ENCODE results near the gene PRSS50.

The PRSS50 gene

GRCh38 chr3:46675843-46676567 lies 41.7 kb downstream of the PRSS50 start:
- H3K4me3 ChIP-seq (ENCODE audit: extremely low read depth, insufficient read depth, low read length, poor library complexity, severe bottlenecking) = no peak overlapping the region
- no peaks in the 10 kb centered on the region for H3K9me3 ChIP-seq (ENCODE audit: control insufficient read depth, low read length)
- H3K36me3 ChIP-seq (ENCODE audit: control insufficient read depth, insufficient read depth, low read length) = no peaks in the 10 kb centered on the region
- 91 to 93% methylated on average over 8 to 9 of the region's 9 CpGs for WGBS, 2 experiments (ENCODE audit: insufficient coverage in 2 of 2)
- no peak overlapping the region for H3K27ac ChIP-seq (ENCODE audit: low read depth, low read length, severe bottlenecking)
- H3K4me1 ChIP-seq (ENCODE audit: control insufficient read depth, insufficient read depth, low read length, poor library complexity, severe bottlenecking) = no peaks in the 10 kb centered on the region

- Histone ChIP-seq H3K36me3 (ENCODE audit: control insufficient read depth, insufficient read depth, low read length) (no peaks in the 10 kb centered on the region), H3K27ac (ENCODE audit: low read depth, low read length, severe bottlenecking) (no peak overlapping the region), H3K4me1 (ENCODE audit: control insufficient read depth, insufficient read depth, low read length, poor library complexity, severe bottlenecking) (no peaks in the 10 kb centered on the region), H3K4me3 (ENCODE audit: extremely low read depth, insufficient read depth, low read length, poor library complexity, severe bottlenecking) (no peak overlapping the region), H3K9me3 (ENCODE audit: control insufficient read depth, low read length) (no peaks in the 10 kb centered on the region)
- WGBS, 2 experiments (ENCODE audit: insufficient coverage in 2 of 2) = 86 to 92% methylated on average over 5 of the region's 6 CpGs
Observed at GRCh38 chr3:46675426-46675825, 42.2 kb downstream of the PRSS50 start.

- H3K27ac ChIP-seq (ENCODE audit: low read depth, low read length, severe bottlenecking) = no peak overlapping the region
Observed at GRCh38 chr3:46674031-46674845, 43.4 kb downstream of the PRSS50 start.

DNA sequence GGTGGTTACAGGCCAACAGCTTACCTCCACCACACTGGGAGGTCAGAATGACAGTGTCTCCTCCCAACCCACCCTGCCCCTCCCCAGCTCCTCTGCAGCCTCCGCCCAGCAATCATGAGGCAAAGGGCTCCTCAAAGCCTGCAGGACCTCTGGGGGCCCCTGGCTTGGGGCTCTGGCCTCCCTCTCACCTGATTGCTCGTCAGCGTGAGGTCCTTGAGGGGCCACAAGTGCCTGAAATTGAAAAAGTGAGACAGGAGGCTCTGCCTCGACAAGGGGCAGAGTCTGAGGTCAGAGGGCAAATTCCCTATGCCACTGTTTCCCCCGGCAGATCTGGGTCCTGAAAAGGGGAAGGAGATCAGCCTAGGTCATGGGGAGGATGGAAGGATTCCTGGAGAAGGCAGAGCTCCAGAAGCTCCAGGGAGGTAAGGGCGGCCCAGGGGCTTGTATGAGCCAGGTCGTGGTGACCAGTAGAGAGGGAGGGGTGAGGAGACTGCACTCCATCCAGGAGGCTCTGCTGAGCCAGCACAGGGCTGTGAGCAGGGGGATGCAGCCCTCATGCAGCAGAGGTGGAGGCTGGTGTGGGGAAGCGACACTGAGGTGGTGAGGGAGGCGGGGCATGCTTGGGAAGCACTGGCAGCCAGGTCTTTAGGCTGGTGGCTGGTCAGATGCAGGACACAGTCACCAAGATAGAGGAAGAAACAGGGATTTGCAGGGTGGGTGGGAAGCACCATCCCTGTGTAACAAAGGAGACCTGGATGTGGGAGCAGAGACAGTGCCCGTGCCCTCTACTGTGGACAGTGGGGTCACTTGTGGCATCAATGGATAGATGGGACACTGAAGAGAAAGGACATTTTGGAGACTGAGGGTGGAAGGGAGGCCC lies 44.3 kb downstream of the PRSS50 start:
- 80 to 87% methylated on average over 10 of the region's 10 CpGs for WGBS, 2 experiments (ENCODE audit: insufficient coverage in 2 of 2)
- no peak overlapping the region for H3K4me3 ChIP-seq (ENCODE audit: extremely low read depth, insufficient read depth, low read length, poor library complexity, severe bottlenecking)

More at GRCh38 chr3:46674031-46674845, 43.4 kb downstream of the PRSS50 start:
- Histone ChIP-seq H3K4me3 (ENCODE audit: extremely low read depth, insufficient read depth, low read length, poor library complexity, severe bottlenecking) (no peak overlapping the region), H3K36me3 (ENCODE audit: control insufficient read depth, insufficient read depth, low read length) (no peaks in the 10 kb centered on the region), H3K4me1 (ENCODE audit: control insufficient read depth, insufficient read depth, low read length, poor library complexity, severe bottlenecking) (no peaks in the 10 kb centered on the region), H3K9me3 (ENCODE audit: control insufficient read depth, low read length) (no peaks in the 10 kb centered on the region)
- 90 to 93% methylated on average over 9 to 12 of the region's 12 CpGs for WGBS, 2 experiments (ENCODE audit: insufficient coverage in 2 of 2)

GRCh38 chr3:46672349-46672695 lies 45.3 kb downstream of the PRSS50 start:
- 91 to 95% methylated on average over 6 of the region's 6 CpGs for WGBS, 2 experiments (ENCODE audit: insufficient coverage in 2 of 2)
- no peaks in the 10 kb centered on the region for H3K9me3 ChIP-seq (ENCODE audit: control insufficient read depth, low read length)
- no peak overlapping the region for H3K4me3 ChIP-seq (ENCODE audit: extremely low read depth, insufficient read depth, low read length, poor library complexity, severe bottlenecking)
- no peaks in the 10 kb centered on the region for H3K36me3 ChIP-seq (ENCODE audit: control insufficient read depth, insufficient read depth, low read length)
- no peaks in the 10 kb centered on the region for H3K4me1 ChIP-seq (ENCODE audit: control insufficient read depth, insufficient read depth, low read length, poor library complexity, severe bottlenecking)
- no peak overlapping the region for H3K27ac ChIP-seq (ENCODE audit: low read depth, low read length, severe bottlenecking)

More for the DNA sequence above, 44.3 kb downstream of the PRSS50 start:
- no peaks in the 10 kb centered on the region for H3K9me3 ChIP-seq (ENCODE audit: control insufficient read depth, low read length)
- H3K27ac ChIP-seq (ENCODE audit: low read depth, low read length, severe bottlenecking) = no peak overlapping the region
- H3K4me1 ChIP-seq (ENCODE audit: control insufficient read depth, insufficient read depth, low read length, poor library complexity, severe bottlenecking) = no peaks in the 10 kb centered on the region
- no peaks in the 10 kb centered on the region for H3K36me3 ChIP-seq (ENCODE audit: control insufficient read depth, insufficient read depth, low read length)

DNA sequence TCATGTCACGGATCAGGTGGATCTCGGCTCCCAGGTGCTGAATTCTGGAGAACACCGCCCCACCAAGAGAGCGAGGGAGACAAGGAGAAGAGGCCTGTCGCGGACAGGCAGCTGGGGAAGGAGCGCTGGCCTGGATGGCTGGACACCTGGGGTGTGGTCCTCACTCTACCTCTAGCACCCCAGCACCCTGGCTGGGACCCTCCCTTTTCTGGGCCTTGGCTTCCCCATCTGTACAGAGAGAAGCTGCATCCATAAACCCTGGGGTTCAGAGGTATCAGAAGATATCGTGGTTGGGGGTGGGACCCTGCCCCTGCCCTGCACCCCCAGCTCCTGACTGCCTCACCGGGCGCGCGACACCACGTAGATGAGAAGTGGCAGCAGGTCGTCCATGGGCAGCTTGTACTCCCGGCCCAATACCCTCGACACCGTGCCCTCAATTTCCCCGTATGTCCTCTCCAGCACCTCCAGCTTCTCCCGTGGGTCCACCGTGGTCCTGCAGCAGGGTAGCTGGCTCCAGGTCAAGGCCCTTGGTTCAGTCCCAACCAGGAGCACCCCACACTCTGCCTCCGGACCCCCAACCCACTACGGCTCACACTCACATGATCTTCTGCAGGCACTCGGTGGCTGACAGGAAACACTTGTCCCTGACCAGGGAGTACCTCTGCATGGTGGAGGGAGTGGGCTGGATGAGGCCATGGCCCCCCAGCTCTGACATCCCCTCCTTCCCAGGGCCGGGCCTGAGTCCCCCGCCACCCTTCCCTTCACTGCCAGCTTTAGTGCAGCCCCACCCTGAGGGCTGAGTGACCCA lies 45.9 kb downstream of the PRSS50 start:
- no peak overlapping the region for H3K27ac ChIP-seq (ENCODE audit: low read depth, low read length, severe bottlenecking)
- WGBS, 2 experiments (ENCODE audit: insufficient coverage in 2 of 2) = 90 to 94% methylated on average over 14 to 18 of the region's 25 CpGs
- H3K36me3 ChIP-seq (ENCODE audit: control insufficient read depth, insufficient read depth, low read length) = no peaks in the 10 kb centered on the region
- no peaks in the 10 kb centered on the region for H3K4me1 ChIP-seq (ENCODE audit: control insufficient read depth, insufficient read depth, low read length, poor library complexity, severe bottlenecking)
- no peaks in the 10 kb centered on the region for H3K9me3 ChIP-seq (ENCODE audit: control insufficient read depth, low read length)
- no peak overlapping the region for H3K4me3 ChIP-seq (ENCODE audit: extremely low read depth, insufficient read depth, low read length, poor library complexity, severe bottlenecking)

- whole genome bisulfite sequencing, 2 experiments (ENCODE audit: insufficient coverage in 2 of 2) = 87 to 91% methylated on average over 2 to 4 of the region's 4 CpGs
- Histone ChIP-seq H3K9me3 (ENCODE audit: control insufficient read depth, low read length) (no peaks in the 10 kb centered on the region), H3K4me1 (ENCODE audit: control insufficient read depth, insufficient read depth, low read length, poor library complexity, severe bottlenecking) (no peaks in the 10 kb centered on the region), H3K27ac (ENCODE audit: low read depth, low read length, severe bottlenecking) (no peak overlapping the region), H3K36me3 (ENCODE audit: control insufficient read depth, insufficient read depth, low read length) (no peaks in the 10 kb centered on the region), H3K4me3 (ENCODE audit: extremely low read depth, insufficient read depth, low read length, poor library complexity, severe bottlenecking) (no peak overlapping the region)
Observed at GRCh38 chr3:46670891-46671427, 46.7 kb downstream of the PRSS50 start.

GRCh38 chr3:46670000-46670890 lies 47.4 kb downstream of the PRSS50 start:
- Histone ChIP-seq H3K4me1 (ENCODE audit: control insufficient read depth, insufficient read depth, low read length, poor library complexity, severe bottlenecking) (no peaks in the 10 kb centered on the region), H3K36me3 (ENCODE audit: control insufficient read depth, insufficient read depth, low read length) (no peaks in the 10 kb centered on the region), H3K4me3 (ENCODE audit: extremely low read depth, insufficient read depth, low read length, poor library complexity, severe bottlenecking) (no peak overlapping the region), H3K9me3 (ENCODE audit: control insufficient read depth, low read length) (no peaks in the 10 kb centered on the region), H3K27ac (ENCODE audit: low read depth, low read length, severe bottlenecking) (no peak overlapping the region)
- WGBS, 2 experiments (ENCODE audit: insufficient coverage in 2 of 2) = 96% methylated on average over 10 to 11 of the region's 17 CpGs

DNA sequence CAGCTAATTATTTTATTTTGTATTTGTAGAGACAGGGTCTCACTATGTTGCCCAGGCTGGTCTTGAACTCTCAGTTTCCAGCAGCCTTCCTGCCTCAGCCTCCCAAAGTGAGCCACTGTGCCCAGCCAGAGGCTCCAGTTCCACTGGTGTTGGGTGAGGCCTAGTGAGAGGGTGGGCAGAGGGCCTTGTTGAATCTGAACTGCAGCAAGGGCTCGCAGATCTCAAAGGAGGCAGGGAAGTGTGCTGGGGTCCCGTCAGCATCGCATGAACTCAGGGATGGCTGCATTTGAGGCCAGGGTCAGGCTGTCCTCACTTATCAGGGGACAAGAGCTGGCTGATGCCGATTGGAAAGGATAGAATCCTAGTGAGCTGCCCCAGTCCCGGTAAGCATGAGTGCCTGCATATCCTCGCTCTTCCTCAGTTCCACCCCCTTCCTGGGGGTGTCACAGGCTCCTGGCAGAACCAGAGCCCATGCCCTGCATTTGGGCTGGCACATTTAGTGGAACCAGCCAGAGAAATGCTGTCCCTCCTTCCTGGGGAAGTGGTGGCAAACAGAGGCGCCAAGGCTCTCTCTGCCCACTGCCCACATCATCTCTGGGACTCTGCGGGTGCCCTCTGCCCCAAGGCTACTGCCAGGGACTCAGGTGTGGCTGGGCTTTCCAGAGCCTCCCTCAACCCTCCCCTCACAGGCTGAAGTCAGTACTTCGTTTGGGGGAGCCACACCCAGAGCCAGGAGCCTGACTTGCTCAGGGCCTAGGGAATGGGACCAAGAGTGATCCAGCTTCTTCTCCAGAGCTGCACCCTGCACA lies 48.3 kb downstream of the PRSS50 start:
- Histone ChIP-seq H3K4me1 (ENCODE audit: control insufficient read depth, insufficient read depth, low read length, poor library complexity, severe bottlenecking) (no peaks in the 10 kb centered on the region), H3K9me3 (ENCODE audit: control insufficient read depth, low read length) (no peaks in the 10 kb centered on the region), H3K27ac (ENCODE audit: low read depth, low read length, severe bottlenecking) (no peak overlapping the region), H3K4me3 (ENCODE audit: extremely low read depth, insufficient read depth, low read length, poor library complexity, severe bottlenecking) (no peak overlapping the region), H3K36me3 (ENCODE audit: control insufficient read depth, insufficient read depth, low read length) (no peaks in the 10 kb centered on the region)
- WGBS, 2 experiments (ENCODE audit: insufficient coverage in 2 of 2) = 85 to 91% methylated on average over 7 to 8 of the region's 9 CpGs
